Measurements from ENCODE around the gene CCDC50.

Gene CCDC50

GRCh38 chr3:191355406-191355805, 26.2 kb downstream of the CCDC50 start:
- TF ChIP-seq NFRKB (IDR thresholded peaks at IDR 0.05), result no peak
- TF ChIP-seq FOXA1 (IDR thresholded peaks at IDR 0.05), result no peak
- no peak for TF ChIP-seq L3MBTL2 (conservative IDR thresholded peaks at IDR 0.05)
- no peak for TF ChIP-seq SP1 (IDR thresholded peaks at IDR 0.05)
- no peak for TF ChIP-seq LEF1 (IDR thresholded peaks at IDR 0.05; ENCODE audit: borderline replicate concordance)
- no peak for TF ChIP-seq SUZ12 (IDR thresholded peaks at IDR 0.05)
- TF ChIP-seq TARDBP (IDR thresholded peaks at IDR 0.05), result no peak
- no peak for TF ChIP-seq FOXK2 (IDR thresholded peaks at IDR 0.05)
- TF ChIP-seq FOXM1 (IDR thresholded peaks at IDR 0.05; ENCODE audit: borderline replicate concordance), result no peak
- TF ChIP-seq, protein P1, sequence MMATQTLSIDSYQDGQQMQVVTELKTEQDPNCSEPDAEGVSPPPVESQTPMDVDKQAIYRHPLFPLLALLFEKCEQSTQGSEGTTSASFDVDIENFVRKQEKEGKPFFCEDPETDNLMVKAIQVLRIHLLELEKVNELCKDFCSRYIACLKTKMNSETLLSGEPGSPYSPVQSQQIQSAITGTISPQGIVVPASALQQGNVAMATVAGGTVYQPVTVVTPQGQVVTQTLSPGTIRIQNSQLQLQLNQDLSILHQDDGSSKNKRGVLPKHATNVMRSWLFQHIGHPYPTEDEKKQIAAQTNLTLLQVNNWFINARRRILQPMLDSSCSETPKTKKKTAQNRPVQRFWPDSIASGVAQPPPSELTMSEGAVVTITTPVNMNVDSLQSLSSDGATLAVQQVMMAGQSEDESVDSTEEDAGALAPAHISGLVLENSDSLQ (IDR thresholded peaks at IDR 0.05), result no peak
- TF ChIP-seq ELF4 (IDR thresholded peaks at IDR 0.05), result no peak
- TF ChIP-seq ZNF384 (IDR thresholded peaks at IDR 0.05), result no peak
- no peak for TF ChIP-seq HDGF (IDR thresholded peaks at IDR 0.05; ENCODE audit: borderline replicate concordance)
- no peak for TF ChIP-seq BHLHE40 (IDR thresholded peaks at IDR 0.05; ENCODE audit: borderline replicate concordance)
- TF ChIP-seq CTBP1 (IDR thresholded peaks at IDR 0.05; ENCODE audit: borderline replicate concordance), result no peak
- TF ChIP-seq ARNT (IDR thresholded peaks at IDR 0.05), result no peak
- ChIA-PET CTCF (no interaction called here), POLR2A (no interaction called here)
- no peak for DNase-seq (ENCODE audit: extremely low spot score)

GRCh38 chr3:191356631-191357439, 27.6 kb downstream of the CCDC50 start:
- ChIA-PET CTCF (no interaction called here), POLR2A (no interaction called here)
- TF ChIP-seq NFRKB (IDR thresholded peaks at IDR 0.05) (no peak), L3MBTL2 (conservative IDR thresholded peaks at IDR 0.05) (no peak), LEF1 (IDR thresholded peaks at IDR 0.05; ENCODE audit: borderline replicate concordance) (no peak), TARDBP (IDR thresholded peaks at IDR 0.05) (no peak), ELF4 (IDR thresholded peaks at IDR 0.05) (no peak), HDGF (IDR thresholded peaks at IDR 0.05; ENCODE audit: borderline replicate concordance) (no peak), CTBP1 (IDR thresholded peaks at IDR 0.05; ENCODE audit: borderline replicate concordance) (no peak), FOXK2 (IDR thresholded peaks at IDR 0.05) (no peak), SUZ12 (IDR thresholded peaks at IDR 0.05) (no peak), ARNT (IDR thresholded peaks at IDR 0.05) (no peak), SP1 (IDR thresholded peaks at IDR 0.05) (no peak), ZNF384 (IDR thresholded peaks at IDR 0.05) (no peak)
- TF ChIP-seq, protein P1 (IDR thresholded peaks at IDR 0.05), result no peak
- DNase-seq (ENCODE audit: extremely low spot score), result peak; percentile 6

- TF ChIP-seq FOXK2 (IDR thresholded peaks at IDR 0.05) (no peak), FOXM1 (IDR thresholded peaks at IDR 0.05; ENCODE audit: borderline replicate concordance) (no peak), ZNF384 (IDR thresholded peaks at IDR 0.05) (no peak), HDGF (IDR thresholded peaks at IDR 0.05; ENCODE audit: borderline replicate concordance) (no peak), CTBP1 (IDR thresholded peaks at IDR 0.05; ENCODE audit: borderline replicate concordance) (no peak), L3MBTL2 (conservative IDR thresholded peaks at IDR 0.05) (no peak), ARNT (IDR thresholded peaks at IDR 0.05) (no peak), NFRKB (IDR thresholded peaks at IDR 0.05) (no peak), BHLHE40 (IDR thresholded peaks at IDR 0.05; ENCODE audit: borderline replicate concordance) (no peak), TARDBP (IDR thresholded peaks at IDR 0.05) (no peak), LEF1 (IDR thresholded peaks at IDR 0.05; ENCODE audit: borderline replicate concordance) (no peak), FOXA1 (IDR thresholded peaks at IDR 0.05) (no peak), SUZ12 (IDR thresholded peaks at IDR 0.05) (no peak), ELF4 (IDR thresholded peaks at IDR 0.05) (no peak), SP1 (IDR thresholded peaks at IDR 0.05) (no peak)
- TF ChIP-seq, protein P1 (IDR thresholded peaks at IDR 0.05), result no peak
- POLR2A ChIA-PET, result no interaction called here
- DNase-seq (ENCODE audit: extremely low spot score), result no peak
- CTCF ChIA-PET, result no interaction called here
Measured at GRCh38 chr3:191357909-191358308, 28.7 kb downstream of the CCDC50 start.

- CTCF ChIA-PET, result no interaction called here
- DNase-seq (ENCODE audit: extremely low spot score), result no peak
- TF ChIP-seq SUZ12 (IDR thresholded peaks at IDR 0.05) (no peak), HDGF (IDR thresholded peaks at IDR 0.05; ENCODE audit: borderline replicate concordance) (no peak), ZNF384 (IDR thresholded peaks at IDR 0.05) (no peak), L3MBTL2 (conservative IDR thresholded peaks at IDR 0.05) (no peak), SP1 (IDR thresholded peaks at IDR 0.05) (no peak), CTBP1 (IDR thresholded peaks at IDR 0.05; ENCODE audit: borderline replicate concordance) (no peak), BHLHE40 (IDR thresholded peaks at IDR 0.05; ENCODE audit: borderline replicate concordance) (no peak), FOXM1 (IDR thresholded peaks at IDR 0.05; ENCODE audit: borderline replicate concordance) (no peak), LEF1 (IDR thresholded peaks at IDR 0.05; ENCODE audit: borderline replicate concordance) (no peak), FOXK2 (IDR thresholded peaks at IDR 0.05) (no peak), FOXA1 (IDR thresholded peaks at IDR 0.05) (no peak), ELF4 (IDR thresholded peaks at IDR 0.05) (no peak), ARNT (IDR thresholded peaks at IDR 0.05) (no peak), TARDBP (IDR thresholded peaks at IDR 0.05) (no peak), NFRKB (IDR thresholded peaks at IDR 0.05) (no peak)
- TF ChIP-seq, protein P1 (IDR thresholded peaks at IDR 0.05), result no peak
- POLR2A ChIA-PET, result no interaction called here
Measured at GRCh38 chr3:191358929-191359328, 29.7 kb downstream of the CCDC50 start.

DNA sequence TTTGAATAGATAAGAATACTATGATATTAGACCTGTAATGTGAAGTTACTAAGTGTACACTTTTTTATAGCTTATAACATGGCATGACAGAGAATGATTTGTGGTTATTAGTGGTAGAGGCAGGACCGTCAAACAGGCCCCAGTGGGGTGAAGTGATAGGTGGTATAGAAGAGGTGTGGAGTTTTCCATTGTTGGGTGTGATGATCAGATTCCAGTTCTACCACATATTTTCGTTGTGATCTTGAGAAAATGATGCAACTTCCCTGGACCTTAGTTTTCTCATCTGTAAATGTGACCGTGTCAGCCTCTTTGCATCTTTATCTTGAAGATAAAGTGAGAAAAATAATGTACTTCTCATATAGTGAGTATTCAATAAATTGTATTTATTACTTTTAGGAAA, 31.4 kb downstream of the CCDC50 start:
- CTCF ChIA-PET, result no interaction called here
- TF ChIP-seq FOXA1 (IDR thresholded peaks at IDR 0.05) (no peak), FOXM1 (IDR thresholded peaks at IDR 0.05; ENCODE audit: borderline replicate concordance) (no peak), BHLHE40 (IDR thresholded peaks at IDR 0.05; ENCODE audit: borderline replicate concordance) (no peak), SUZ12 (IDR thresholded peaks at IDR 0.05) (no peak), TARDBP (IDR thresholded peaks at IDR 0.05) (no peak), LEF1 (IDR thresholded peaks at IDR 0.05; ENCODE audit: borderline replicate concordance) (no peak)
- TF ChIP-seq, protein P1 (IDR thresholded peaks at IDR 0.05), result no peak
- POLR2A ChIA-PET, result no interaction called here
- DNase-seq (ENCODE audit: extremely low spot score), result no peak

Measured in HEK293T (cell line).